GM19463 (cell line): ENCODE measurements around the gene BCL2.
A peak's percentile ranks its signal among the peaks of the same experiment; 100 is the strongest.
"Not testable (repeated sequence)": the region's sequence is repeated elsewhere in the genome, so short reads cannot be mapped to it uniquely, and the experiment has no call there.

Experiments used
- ATAC-seq: cut with Tn5 transposase; IDR thresholded peaks from one replicate; pipeline ENCODE4 v1.9.1; 2021; ENCODE audit warnings: mild to moderate bottlenecking, moderate library complexity; ENCODE audit not compliant: unreplicated experiment

BCL2 gene

DNA sequence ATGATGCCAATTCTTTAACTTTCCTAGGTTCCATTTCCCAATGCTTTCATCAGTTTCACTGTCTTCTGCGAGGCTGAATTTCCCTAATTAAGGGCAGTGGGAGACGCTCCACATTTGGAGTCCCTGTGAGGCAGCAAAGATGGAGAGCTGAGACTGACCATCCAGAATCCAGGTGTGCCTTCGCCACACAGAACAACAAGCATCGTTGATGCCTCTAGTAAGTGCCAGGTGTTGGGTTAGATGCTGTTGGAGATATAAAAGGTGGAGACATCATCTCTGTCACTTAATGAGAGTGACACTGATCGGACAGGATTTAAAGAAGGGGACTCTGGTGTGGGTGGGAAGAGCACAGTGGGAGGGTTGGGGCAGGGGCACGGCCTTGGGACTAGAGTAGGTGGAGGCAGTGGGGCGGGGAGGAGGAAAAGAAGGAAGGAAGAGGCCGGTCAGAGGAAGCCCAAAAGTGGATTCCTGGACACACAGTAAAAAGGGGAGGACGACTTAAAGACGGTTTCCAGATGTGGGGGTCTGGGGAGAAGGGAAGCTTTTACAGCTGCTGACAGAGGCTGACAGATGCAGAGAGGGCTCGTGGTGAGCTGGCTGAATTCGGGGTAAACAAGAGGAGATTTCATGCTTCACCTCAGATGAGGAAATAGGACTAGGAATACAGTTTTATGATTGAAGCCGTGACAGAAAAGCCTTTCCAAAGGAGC is 113.0 kb downstream of the BCL2 start:
- no peak for ATAC-seq

DNA sequence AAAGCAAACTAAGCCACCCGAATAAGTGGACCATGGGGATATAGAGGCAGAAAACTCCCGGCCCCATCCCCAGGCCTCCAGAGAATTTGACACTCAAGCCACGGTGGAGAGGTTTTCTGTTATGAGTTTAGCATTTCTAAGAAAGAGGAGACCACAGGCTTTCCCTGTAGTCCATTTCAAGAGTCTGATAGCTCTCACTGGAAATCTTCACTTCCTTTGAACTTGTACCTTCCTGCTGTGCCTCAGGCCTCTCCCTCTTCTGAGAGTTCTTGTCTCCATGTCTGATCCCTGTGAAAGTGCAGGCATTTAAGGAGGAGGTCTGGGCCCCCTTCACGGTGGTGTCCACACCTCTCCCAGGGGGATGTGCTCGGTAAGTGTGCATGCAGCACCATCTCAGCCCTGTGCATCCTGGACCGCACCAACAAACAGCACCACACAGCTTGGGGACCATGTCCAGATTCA is 113.7 kb downstream of the BCL2 start:
- no peak for ATAC-seq

DNA sequence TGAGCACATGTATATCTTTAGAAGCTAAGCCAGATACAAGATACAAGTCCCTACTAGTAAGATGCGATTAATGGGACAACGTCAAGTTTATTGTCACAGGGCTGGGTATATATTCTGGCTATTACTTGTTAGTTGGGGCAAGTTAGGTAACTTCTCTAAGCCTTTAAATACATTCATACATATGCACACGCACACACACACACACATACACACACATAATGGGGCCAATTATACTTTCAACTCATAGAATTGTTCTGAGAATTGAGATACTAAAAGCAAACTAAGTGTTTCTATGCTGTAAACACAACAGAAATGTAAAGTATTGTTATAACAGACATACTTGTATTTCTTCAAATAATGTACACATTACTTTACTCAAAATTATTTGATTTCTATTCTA is 116.1 kb downstream of the BCL2 start:
- no peak for ATAC-seq

DNA sequence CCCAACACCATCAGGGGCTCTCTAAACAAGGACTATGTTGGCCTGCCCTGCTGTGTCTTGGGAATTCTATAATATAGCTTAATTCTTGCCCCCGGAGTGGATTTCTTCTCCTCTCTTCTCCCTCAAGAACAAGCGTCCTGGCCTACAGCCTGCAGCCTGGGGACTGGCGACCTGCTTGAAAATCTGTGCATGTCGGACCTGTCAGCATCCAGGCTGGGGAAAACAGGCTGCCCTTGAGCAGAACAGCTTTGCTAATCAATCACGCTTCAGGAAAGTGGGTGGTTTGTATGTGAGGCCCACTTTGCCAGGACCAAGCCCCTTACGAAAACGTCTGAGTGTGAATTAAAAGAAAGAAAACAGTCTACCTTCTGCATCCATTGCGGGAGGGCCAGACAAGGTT is 116.7 kb downstream of the BCL2 start:
- no peak for ATAC-seq

DNA sequence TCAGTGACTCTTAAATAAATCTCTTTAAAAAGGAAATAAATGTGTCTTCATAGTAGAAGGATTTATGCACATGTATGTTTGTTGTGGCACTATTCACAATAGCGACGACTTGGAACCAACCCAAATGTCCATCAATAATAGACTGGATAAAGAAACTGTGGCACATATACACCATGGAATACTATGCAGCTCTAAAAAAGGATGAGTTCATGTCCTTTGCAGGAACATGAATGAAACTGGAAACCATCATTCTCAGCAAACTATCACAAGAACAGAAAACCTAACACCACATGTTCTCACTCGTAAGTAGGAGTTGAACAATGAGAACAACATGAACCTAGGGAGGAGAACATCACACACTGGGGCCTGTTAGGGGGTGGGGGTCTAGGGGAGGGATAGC is 118.1 kb downstream of the BCL2 start:
- ATAC-seq, result not testable (repeated sequence)

DNA sequence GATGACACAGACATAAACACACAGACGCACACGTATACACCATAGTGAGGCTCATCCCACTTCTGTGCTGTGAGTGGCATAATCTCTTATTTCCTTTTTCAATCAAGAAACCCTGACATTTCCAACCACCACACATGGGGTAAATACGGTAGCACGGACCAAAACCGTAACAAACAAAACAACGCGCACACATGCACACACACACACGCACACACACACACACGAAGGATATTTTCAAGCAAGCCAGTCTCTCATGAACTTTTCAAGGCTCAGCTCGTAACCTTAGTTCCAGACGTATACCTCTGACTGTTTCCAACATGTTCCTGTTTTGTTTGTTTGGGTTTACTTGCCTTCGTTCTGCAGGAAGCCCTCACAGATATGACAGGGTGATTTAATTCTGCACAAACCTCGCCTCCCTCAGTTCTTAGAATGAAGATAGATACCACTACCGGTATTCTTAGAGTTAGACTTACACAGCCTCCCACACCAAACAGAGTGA is 119.8 kb downstream of the BCL2 start:
- no peak for ATAC-seq

DNA sequence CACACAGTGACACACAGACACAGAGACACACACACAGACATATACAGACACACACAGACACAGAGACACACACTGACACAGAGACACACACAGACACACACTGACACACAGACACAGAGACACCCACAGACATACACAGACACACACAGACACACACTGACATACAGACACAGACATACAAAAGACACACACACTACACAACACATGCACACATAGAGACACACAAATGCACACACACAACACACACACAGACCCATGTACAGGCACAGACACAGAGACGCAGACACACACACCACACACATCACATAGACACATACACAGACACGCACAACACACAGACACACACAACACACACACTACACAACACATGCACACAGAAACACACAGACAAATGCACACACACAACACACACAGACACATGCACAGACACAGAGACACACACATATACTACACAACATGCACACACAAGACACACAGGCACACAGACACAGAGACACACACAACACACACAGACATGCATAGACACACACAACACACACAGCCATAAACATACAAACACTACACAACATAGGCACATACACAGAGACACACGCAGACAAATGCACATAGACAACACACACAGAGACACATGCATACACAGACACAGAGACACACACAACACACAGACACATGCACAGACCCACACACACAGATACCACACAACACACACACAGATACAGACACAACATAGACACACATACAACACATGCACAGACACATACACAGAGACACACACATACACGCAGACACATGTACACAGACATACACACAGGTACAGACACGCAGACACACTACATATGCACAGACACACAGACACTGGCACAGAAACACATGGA is 120.5 kb downstream of the BCL2 start:
- no peak for ATAC-seq

DNA sequence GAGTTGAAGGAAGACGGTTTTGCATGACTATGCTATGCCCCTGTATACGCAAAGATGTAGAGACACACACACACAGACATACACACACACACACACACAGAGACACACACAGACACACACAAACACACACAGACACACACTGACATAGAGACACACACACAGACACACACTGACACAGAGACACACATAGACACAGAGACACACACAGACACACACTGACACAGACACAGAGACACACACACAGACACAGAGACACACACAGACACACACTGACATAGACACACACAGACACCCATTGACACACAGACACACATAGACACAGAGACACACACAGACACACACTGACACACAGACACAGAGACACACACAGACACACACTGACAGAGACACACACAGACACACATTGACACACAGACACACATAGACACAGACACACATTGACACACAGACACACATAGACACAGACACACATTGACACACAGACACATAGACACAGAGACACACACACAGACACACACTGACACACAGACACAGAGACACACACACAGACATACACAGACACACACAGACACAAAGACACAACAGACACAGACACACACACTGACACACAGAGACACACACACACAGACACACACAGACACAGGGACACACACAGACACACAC is 121.3 kb downstream of the BCL2 start:
- no peak for ATAC-seq

DNA sequence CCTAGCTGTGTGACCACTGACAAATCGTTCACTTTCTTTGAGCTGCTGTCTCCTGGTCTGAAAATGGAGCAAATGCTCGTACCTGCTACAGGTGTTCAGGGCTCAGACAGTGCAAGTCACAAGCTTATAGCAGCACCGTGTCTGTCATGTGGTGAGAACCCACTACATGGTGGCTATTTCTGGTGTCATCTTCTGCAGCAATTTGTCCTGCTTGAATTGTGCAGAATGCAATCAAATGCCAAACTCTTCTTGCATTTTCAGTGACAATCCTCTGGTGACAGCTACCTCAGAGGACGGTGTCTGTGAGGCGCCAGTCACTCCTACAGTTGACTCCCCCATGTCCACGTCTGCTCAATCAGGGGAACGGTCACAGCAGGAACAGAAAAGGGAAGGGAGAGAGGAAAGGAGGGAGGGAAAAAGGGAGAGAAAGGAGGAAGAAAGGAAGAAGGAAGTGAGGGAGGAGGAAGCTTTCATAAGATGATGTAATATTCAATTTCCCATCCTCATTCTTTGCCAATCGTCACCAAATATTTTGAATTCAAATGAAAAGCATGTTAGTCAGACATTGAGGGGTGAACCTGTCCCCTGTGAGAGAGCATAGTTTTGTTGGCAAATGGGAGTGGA is 122.2 kb downstream of the BCL2 start:
- ATAC-seq, result no peak

DNA sequence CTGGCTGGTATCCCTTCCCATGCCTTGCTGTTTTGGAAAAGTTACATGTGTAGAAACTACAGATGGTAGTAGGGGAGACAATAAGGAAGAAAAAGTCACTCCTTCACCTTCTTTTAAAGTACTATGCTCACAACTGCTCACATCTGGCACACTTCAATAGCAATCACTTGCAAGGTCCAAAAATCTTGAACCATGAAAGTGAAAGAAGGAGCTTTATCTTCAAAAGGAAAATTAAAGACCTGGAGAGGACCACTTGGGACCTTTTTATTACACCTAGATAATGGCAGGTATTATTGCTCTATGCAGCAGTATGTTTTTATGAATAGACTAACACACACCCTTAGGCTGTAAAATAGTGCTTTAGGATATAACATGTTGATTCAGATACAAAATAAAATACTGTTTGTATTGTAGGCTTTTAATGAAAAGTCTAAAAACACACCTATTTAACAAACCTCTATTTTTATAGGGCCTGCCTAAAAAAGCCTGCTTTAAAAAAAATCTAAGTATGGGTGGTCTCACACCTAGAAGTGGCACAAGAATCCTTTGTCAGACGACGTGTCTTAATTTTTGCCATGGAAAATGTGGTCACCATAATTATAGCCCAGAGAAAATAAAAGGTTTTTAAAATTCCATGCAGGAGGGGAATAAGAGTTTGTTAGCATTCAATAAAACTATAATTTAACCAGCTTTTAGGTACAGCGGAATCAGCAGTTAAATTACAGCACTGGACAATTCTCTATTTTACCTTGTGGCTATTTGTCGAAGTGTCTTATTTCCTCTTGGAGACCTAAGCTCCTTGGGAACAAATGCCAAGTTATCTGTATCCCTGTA is 124.0 kb downstream of the BCL2 start:
- no peak for ATAC-seq

DNA sequence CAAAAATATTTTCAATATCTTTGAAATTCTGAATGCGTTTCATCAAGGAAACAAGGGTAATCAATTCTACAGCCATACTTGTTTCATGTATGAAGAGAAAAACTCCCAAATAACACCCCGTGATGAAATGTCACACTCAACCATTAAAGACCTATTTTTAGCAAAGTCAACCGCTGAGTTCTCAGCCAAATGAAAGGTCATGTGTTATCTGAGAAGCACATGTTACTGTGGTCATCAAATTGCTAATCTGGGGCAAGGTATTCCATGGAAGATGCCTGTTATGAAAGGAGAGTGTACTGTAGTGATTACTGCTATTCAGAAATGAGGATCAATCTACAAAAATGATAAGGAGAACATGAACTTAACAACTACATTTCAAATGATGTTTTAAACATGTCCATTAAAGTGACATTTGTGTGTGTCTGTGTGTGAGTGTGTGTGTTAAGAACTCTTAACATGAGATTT is 126.7 kb downstream of the BCL2 start:
- peak; percentile 59 for ATAC-seq

DNA sequence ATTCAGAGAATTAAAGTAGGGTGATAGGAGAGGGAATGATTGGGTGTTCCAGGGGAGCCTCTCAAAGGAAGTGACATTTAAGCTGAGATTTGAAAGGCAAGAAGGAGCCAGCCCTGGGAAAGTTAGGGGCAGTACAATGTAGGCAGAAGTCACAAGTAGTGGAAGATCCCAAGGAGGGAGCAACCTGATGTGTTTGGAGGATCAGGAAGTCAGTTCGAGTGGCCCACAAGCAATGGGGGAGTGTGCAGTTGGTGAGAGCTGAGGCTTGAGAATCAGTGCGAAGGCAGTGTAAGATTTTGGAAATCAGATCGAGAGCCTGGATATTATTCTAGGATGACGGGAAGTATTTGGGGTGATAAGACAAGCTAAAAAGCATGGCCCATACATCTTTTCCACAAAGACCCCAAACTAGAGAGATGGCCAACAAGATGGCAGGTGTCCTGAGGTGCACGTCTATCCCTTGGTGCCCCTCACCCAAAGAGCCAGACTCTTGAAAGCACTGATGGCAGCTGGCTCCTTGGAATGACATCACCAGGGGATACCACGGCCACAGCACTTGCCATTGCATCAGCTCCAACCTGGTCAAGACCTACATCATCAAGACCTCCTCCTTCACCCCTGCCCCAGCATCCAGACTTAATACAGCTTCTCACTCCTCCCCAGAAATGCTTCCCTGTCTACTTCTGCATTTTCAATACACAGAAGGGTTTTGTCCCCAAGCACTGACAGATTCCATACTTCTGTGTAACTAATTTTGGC is 127.3 kb downstream of the BCL2 start:
- peak; percentile 16 for ATAC-seq

DNA sequence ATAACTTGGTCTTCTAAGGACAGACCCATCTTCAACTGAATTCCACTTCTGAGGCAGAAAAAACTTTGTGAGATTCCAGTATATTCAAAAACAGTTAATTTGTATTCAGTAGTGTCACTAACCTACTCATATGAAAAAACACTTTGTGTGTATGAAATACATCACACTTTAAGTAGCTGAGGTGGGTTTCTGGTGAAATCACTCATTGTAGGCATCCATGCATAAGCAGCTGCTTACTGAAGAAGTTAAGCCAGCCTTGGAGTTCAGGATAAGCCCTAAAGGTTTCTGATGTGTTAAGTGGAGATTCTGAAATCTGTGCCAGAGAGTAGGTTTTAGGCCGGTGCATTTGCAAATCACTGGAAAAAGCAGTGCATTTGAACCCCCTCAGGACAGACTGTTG is 128.2 kb downstream of the BCL2 start:
- ATAC-seq, result no peak

DNA sequence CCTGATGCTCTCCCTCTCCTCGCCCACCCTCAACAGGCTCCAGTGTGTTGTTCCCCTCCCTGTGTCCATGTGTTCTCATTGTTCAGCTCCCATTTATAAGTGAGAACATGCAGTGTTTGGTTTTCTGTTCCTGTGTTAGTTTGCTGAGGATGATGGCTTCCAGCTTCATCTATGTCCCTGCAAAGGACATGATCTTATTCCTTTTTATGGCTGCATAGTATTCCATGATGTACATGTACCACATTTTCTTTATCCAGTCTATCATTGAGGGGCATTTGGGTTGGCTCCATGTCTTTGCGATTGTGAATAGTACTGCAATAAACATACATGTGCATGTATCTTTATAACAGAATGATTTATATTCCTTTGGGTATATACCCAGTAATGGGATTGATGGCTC is 128.7 kb downstream of the BCL2 start:
- ATAC-seq, result not testable (repeated sequence)

DNA sequence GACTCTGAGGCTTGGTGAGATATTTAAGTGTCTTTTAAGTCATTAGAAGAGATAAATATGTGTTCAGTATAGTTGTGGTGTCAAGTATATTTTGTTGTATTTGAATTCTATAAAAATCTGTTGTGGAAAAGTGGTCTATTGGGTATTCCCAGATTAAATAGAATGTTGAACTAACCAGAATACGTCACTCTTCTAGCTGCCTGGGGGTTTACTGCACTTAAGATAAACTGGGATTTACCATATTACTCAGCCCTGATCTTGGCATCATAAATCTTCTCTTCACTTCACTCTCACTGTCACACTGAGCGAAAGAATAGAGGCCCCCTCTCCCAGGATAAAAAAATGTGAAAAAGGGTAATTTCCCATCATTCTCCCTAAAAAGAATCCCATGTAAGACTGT is 129.8 kb downstream of the BCL2 start:
- ATAC-seq, result no peak

DNA sequence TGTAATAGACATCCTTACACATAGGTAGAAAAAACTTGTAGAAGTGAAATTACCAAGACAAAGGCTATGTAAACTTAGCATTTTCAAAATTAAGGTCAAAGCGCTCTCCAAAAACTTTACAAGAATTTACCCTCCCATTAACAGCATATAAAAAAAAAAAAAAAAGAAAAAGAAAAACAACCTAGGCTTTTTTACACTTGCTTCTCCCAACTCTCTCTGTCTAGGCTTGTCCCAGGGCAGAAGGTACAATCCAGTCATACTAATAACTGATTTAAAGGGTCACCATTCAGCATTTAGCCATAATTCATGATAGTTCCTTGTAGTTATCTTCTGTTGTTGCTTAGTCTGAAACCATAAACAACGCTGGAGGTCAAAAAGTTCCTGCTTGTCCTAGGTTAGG is 130.5 kb downstream of the BCL2 start:
- ATAC-seq, result no peak

DNA sequence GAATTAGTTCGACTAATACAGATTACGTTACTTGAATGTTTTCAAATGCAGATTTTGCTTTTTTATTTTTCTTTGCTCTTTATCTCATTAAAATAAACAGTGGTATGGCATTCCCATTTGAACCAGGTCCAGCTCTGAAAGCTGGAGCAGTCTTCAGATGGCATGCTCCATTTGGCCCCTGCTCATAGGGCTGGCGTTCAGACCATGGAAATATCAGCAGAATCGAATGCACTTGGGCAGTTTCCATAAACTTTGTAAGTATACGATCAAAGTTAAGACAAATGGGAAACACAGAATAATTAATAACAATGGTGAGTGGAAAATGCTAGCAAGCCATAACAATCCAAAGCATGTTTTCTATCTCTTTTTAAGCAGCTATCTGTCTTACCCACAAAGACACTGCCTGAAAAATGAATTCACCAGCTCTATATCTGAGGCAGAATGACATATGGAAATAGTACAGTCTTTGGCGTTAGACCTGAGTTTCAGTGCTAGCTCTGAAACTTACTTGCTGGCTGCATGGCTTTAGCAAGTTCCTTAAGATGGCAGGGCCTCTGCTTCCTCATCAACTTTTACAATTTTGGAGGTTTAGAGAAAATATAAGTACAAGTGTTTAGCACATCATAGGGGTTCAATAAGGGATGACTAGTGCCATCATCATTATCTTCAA is 131.6 kb downstream of the BCL2 start:
- no peak for ATAC-seq

DNA sequence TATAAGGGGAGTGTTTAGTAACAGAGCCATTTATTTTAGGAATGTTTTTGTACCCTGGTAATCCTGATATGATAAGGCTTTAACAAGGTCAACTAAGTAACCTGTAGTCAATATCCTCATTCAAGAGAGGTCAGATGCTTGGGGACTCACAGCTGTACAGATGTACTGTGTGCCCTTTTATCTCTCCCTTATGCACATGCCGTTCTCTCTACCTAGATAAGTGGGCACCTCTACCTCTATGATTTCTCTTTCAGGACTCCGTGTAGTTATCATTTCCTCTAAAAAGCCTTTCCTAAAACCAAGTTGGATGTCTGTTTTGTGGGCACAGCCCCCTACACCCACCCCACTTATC is 132.4 kb downstream of the BCL2 start:
- no peak for ATAC-seq
